ENCODE measurements around the gene CYP2S1. TPM values are rescaled to one million over a fixed set of nuclear protein-coding genes. Genes with fewer than 3 reads are reported as not detected.
"Not testable (repeated sequence)": the region's sequence is repeated elsewhere in the genome, so short reads cannot be mapped to it uniquely, and the experiment has no call there.

The CYP2S1 gene
- total RNA-seq, 1 experiment from 2014 or later = 6.8 TPM

GRCh38 chr19:41172297-41173164 is 20.5 kb upstream of the CYP2S1 start:
- intact Hi-C loops (cut with micrococcal nuclease; ENCODE audit: unreplicated experiment) = no loop called here
- Histone ChIP-seq H2AFZ (no peak overlapping the region), H4K20me1 (ENCODE audit: insufficient read depth) (no peaks in the 10 kb centered on the region), H3K36me3 (ENCODE audit: low read depth) (no peaks in the 10 kb centered on the region), H3K4me3 (no peak overlapping the region), H3K79me2 (ENCODE audit: low read depth) (no peaks in the 10 kb centered on the region), H3K27me3 (ENCODE audit: insufficient read depth, low read depth) (no peaks in the 10 kb centered on the region), H3K9me3 (ENCODE audit: insufficient read depth, low read depth) (no peaks in the 10 kb centered on the region), H3K9me2 (ENCODE audit: insufficient read depth) (no peaks in the 10 kb centered on the region), H3K4me1 (replicated peaks; ENCODE audit: insufficient read depth) (peaks cover 41% of the 10 kb centered on the region), H3K4me2 (peak overlapping the region; percentile 23; the same call in 1 of the 2 replicates), H3F3A (ENCODE audit: insufficient read depth, low read depth) (peaks cover 34% of the 10 kb centered on the region), H3K27ac (no peak overlapping the region)
- ChIA-PET CTCF (no interaction called here), POLR2A (ENCODE audit: unreplicated experiment) (no interaction called here)
- peak; percentile 11 to 46 for DNase-seq
- BruUV-seq (replicated peaks) = no TSS peak
- TF ChIP-seq CTCF (conservative IDR thresholded peaks at IDR 0.05) (no peak), EZH2 (IDR thresholded peaks at IDR 0.05; ENCODE audit: low read depth) (no peak)

- POLR2A ChIA-PET (ENCODE audit: unreplicated experiment) = no interaction called here
- no peaks in the 10 kb centered on the region for H4K20me1 ChIP-seq (ENCODE audit: insufficient read depth)
- DNase-seq = no peak
- H3K9me3 ChIP-seq (ENCODE audit: insufficient read depth, low read depth) = no peaks in the 10 kb centered on the region
- peak overlapping the region; percentile 68; the same call in 1 of the 2 replicates for H3K4me2 ChIP-seq
- no peak overlapping the region for H3K27ac ChIP-seq
- TF ChIP-seq EZH2 (IDR thresholded peaks at IDR 0.05; ENCODE audit: low read depth) (no peak), CTCF (conservative IDR thresholded peaks at IDR 0.05) (no peak)
- H3K79me2 ChIP-seq (ENCODE audit: low read depth) = no peaks in the 10 kb centered on the region
- CTCF ChIA-PET = interaction anchor here (0.6 kb wide), 1 partner anchor 9 kb away, joined by 5 read pairs; no protein-coding TSS in a partner anchor
- H2AFZ ChIP-seq = no peak overlapping the region
- no peak overlapping the region for H3K4me3 ChIP-seq
- intact Hi-C loops (cut with micrococcal nuclease; ENCODE audit: unreplicated experiment) = no loop called here
- H3K9me2 ChIP-seq (ENCODE audit: insufficient read depth) = no peaks in the 10 kb centered on the region
- no peaks in the 10 kb centered on the region for H3K27me3 ChIP-seq (ENCODE audit: insufficient read depth, low read depth)
- H3K36me3 ChIP-seq (ENCODE audit: low read depth) = no peaks in the 10 kb centered on the region
- H3K4me1 ChIP-seq (replicated peaks; ENCODE audit: insufficient read depth) = peaks cover 38% of the 10 kb centered on the region
- BruUV-seq (replicated peaks) = no TSS peak
- H3F3A ChIP-seq (ENCODE audit: insufficient read depth, low read depth) = peaks cover 32% of the 10 kb centered on the region
Observed at GRCh38 chr19:41174297-41174928, 18.6 kb upstream of the CYP2S1 start.

GRCh38 chr19:41175801-41176777 is 16.9 kb upstream of the CYP2S1 start:
- Histone ChIP-seq H3K27me3 (ENCODE audit: insufficient read depth, low read depth) (no peaks in the 10 kb centered on the region), H3F3A (ENCODE audit: insufficient read depth, low read depth) (peaks cover 32% of the 10 kb centered on the region), H3K27ac (peak overlapping the region; percentile 74), H2AFZ (peak overlapping the region; percentile 70), H3K4me2 (peak overlapping the region; percentile 68), H3K36me3 (ENCODE audit: low read depth) (no peaks in the 10 kb centered on the region), H3K4me3 (peak overlapping the region; percentile 35), H4K20me1 (ENCODE audit: insufficient read depth) (no peaks in the 10 kb centered on the region), H3K9me3 (ENCODE audit: insufficient read depth, low read depth) (no peaks in the 10 kb centered on the region), H3K79me2 (ENCODE audit: low read depth) (no peaks in the 10 kb centered on the region), H3K4me1 (replicated peaks; ENCODE audit: insufficient read depth) (peaks cover 38% of the 10 kb centered on the region), H3K9me2 (ENCODE audit: insufficient read depth) (no peaks in the 10 kb centered on the region)
- TF ChIP-seq EZH2 (IDR thresholded peaks at IDR 0.05; ENCODE audit: low read depth) (no peak), CTCF (conservative IDR thresholded peaks at IDR 0.05) (no peak)
- intact Hi-C loops (cut with micrococcal nuclease; ENCODE audit: unreplicated experiment) = loop anchor here (1.0 to 2.0 kb wide), 2 partner anchors 17 to 49 kb away; no protein-coding TSS in a partner anchor
- ChIA-PET CTCF (interaction anchor here (0.6 to 1.0 kb wide), 3 partner anchors 18 to 401 kb away, joined by 3 to 4 read pairs (median 4); no protein-coding TSS in a partner anchor), POLR2A (ENCODE audit: unreplicated experiment) (interaction anchor here (0.6 to 1.0 kb wide), 3 partner anchors 17 to 878 kb away, joined by 3 to 6 read pairs (median 3); partner anchors contain the start of gene AXL)
- DNase-seq = peak; percentile 90 to 95
- TSS peak; percentile 66 for BruUV-seq (replicated peaks)

GRCh38 chr19:41180173-41180572 is 12.8 kb upstream of the CYP2S1 start:
- CTCF ChIA-PET; H2AFZ ChIP-seq; H3K79me2 ChIP-seq (ENCODE audit: low read depth); H3K27me3 ChIP-seq (ENCODE audit: insufficient read depth, low read depth); H3K4me2 ChIP-seq; POLR2A ChIA-PET (ENCODE audit: unreplicated experiment); H4K20me1 ChIP-seq (ENCODE audit: insufficient read depth); BruUV-seq (replicated peaks); H3K9me2 ChIP-seq (ENCODE audit: insufficient read depth); H3K9me3 ChIP-seq (ENCODE audit: insufficient read depth, low read depth); H3K36me3 ChIP-seq (ENCODE audit: low read depth); H3K4me3 ChIP-seq; DNase-seq; H3K27ac ChIP-seq; intact Hi-C loops (cut with micrococcal nuclease; ENCODE audit: unreplicated experiment): not testable (repeated sequence)
- Histone ChIP-seq H3K4me1 (replicated peaks; ENCODE audit: insufficient read depth) (peaks cover 21% of the 10 kb centered on the region), H3F3A (ENCODE audit: insufficient read depth, low read depth) (peaks cover 20% of the 10 kb centered on the region)

Data from PC-9 (cell line).